D721Med (cell line): ENCODE measurements around the gene LENG8.
"Not testable (repeated sequence)": the region's sequence is repeated elsewhere in the genome, so short reads cannot be mapped to it uniquely, and the experiment has no call there.

Experiments used
- DNase-seq: peaks from one replicate; pipeline ENCODE4 v3.0.0; 2011; ENCODE audit warnings: low spot score; ENCODE audit not compliant: insufficient read length
- FAIRE-seq: peaks from 2 replicates; lab custom pipeline; 2011; peaks lifted over from hg19 to GRCh38; lab: Jason Lieb, UNC
- CTCF ChIP-seq: IDR thresholded peaks from 2 replicates; pipeline ENCODE4 v1.5.1; 2012; ENCODE audit warnings: mild to moderate bottlenecking, control low read depth; ENCODE audit not compliant: insufficient read depth; ENCODE audit errors: missing control alignments

The LENG8 gene

GRCh38 chr19:54506079-54506478 is 57.1 kb downstream of the LENG8 start:
- DNase-seq = no peak
- FAIRE-seq = no peak
- no peak for TF ChIP-seq CTCF

GRCh38 chr19:54507038-54507717 is 58.2 kb downstream of the LENG8 start:
- DNase-seq, FAIRE-seq: not testable (repeated sequence)

GRCh38 chr19:54507824-54508223 is 58.8 kb downstream of the LENG8 start:
- no peak for FAIRE-seq
- no peak for DNase-seq
- TF ChIP-seq CTCF = no peak

GRCh38 chr19:54508487-54508886 is 59.5 kb downstream of the LENG8 start:
- DNase-seq, FAIRE-seq: not testable (repeated sequence)

- not testable (repeated sequence) for DNase-seq, FAIRE-seq
Observed at GRCh38 chr19:54509200-54509940, 60.4 kb downstream of the LENG8 start.
